ENCODE results near the gene NR6A1.

- no peak for TF ChIP-seq POLR2AphosphoS5 (IDR thresholded peaks at IDR 0.05; ENCODE audit: low read depth)
- no peak for TF ChIP-seq CTCF (IDR thresholded peaks at IDR 0.05; ENCODE audit: insufficient read depth, low read length)
- TF ChIP-seq REST (IDR thresholded peaks at IDR 0.05; ENCODE audit: insufficient replicate concordance, low read depth) = no peak
These were observed 39.7 kb upstream of the NR6A1 start for GRCh38 chr9:124810663-124811355.

All from HL-60 (cell line).